Measurements from ENCODE around the gene HOXD4.

GRCh38 chr2:176102309-176102866, 49.0 kb upstream of the HOXD4 start:
- TF ChIP-seq POLR2A (IDR thresholded peaks at IDR 0.05) (no peak), CTCF (IDR thresholded peaks at IDR 0.05) (no peak)
